ENCODE data around the gene ACTL7B. TPM values are rescaled to one million over a fixed set of nuclear protein-coding genes. Genes with fewer than 3 reads are reported as not detected.

Gene ACTL7B
- total RNA-seq, 2 donors from 2014 or later: not detected

DNA sequence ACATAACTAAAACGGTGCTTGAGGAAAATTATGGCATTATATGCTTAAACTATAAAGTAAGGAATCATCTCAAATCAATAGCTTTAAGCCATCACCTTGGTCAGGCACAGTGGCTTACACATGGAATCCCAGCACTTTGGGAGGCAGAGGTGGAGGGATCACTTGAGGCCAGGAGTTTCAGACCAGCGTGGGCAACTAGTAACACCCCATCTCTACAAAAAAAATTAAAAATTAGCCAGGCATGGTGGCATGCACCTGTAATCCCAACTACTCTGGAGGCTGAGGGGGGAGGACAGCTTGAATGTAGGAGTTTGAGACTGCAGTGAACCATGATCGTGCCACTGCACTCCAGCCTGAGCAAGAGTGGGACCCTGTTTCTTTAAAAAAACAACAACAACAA is 28.9 kb upstream of the ACTL7B start:
- ATAC-seq (ENCODE audit: insufficient number of reproducible peaks, low FRiP score, low read depth): no peak
- DNase-seq (ENCODE audit: low spot score): no peak
- H3K9me3 ChIP-seq: no peaks in the 10 kb centered on the region
- TF ChIP-seq, protein P1, sequence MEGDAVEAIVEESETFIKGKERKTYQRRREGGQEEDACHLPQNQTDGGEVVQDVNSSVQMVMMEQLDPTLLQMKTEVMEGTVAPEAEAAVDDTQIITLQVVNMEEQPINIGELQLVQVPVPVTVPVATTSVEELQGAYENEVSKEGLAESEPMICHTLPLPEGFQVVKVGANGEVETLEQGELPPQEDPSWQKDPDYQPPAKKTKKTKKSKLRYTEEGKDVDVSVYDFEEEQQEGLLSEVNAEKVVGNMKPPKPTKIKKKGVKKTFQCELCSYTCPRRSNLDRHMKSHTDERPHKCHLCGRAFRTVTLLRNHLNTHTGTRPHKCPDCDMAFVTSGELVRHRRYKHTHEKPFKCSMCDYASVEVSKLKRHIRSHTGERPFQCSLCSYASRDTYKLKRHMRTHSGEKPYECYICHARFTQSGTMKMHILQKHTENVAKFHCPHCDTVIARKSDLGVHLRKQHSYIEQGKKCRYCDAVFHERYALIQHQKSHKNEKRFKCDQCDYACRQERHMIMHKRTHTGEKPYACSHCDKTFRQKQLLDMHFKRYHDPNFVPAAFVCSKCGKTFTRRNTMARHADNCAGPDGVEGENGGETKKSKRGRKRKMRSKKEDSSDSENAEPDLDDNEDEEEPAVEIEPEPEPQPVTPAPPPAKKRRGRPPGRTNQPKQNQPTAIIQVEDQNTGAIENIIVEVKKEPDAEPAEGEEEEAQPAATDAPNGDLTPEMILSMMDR (IDR thresholded peaks at IDR 0.05): no peak
- no peak overlapping the region for H3K27ac ChIP-seq
- no peak overlapping the region for H3K4me3 ChIP-seq
- H3K4me1 ChIP-seq (ENCODE audit: control insufficient read depth in 1 of 2, low read depth in 2 of 2): peaks cover 0 to 4% of the 10 kb centered on the region in 2 donors
- H3K27me3 ChIP-seq (replicated peaks; ENCODE audit: insufficient read depth): no peaks in the 10 kb centered on the region
- peaks cover 27% of the 10 kb centered on the region for H3K36me3 ChIP-seq

DNA sequence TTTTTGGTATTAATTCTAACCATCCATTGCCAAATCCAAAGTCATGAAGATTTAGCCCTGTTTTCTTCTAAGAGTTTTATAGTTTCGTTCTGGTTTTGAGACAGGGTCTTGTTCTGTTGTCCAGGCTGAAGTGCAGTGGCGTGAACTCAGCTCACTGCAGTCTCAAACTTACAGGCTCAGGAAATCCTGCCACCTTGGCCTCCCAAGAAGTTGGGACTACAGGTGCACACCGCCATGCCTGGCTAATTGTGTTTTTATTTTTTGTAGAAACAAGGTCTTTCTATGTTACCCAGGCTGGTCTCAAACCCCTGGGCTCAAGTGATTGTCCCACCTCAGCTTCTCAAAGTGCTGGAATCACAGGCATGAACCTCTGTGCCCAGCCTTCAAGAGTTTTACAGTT is 27.3 kb upstream of the ACTL7B start:
- no peaks in the 10 kb centered on the region for H3K9me3 ChIP-seq
- H3K4me1 ChIP-seq (ENCODE audit: control insufficient read depth in 1 of 2, low read depth in 2 of 2): peaks cover 0 to 4% of the 10 kb centered on the region in 2 donors
- DNase-seq (ENCODE audit: low spot score) (no peak), ATAC-seq (ENCODE audit: insufficient number of reproducible peaks, low FRiP score, low read depth) (no peak)
- no peaks in the 10 kb centered on the region for H3K27me3 ChIP-seq (replicated peaks; ENCODE audit: insufficient read depth)
- no peak overlapping the region for H3K4me3 ChIP-seq
- H3K36me3 ChIP-seq: peaks cover 38% of the 10 kb centered on the region
- no peak overlapping the region for H3K27ac ChIP-seq
- TF ChIP-seq, protein P1 (IDR thresholded peaks at IDR 0.05): no peak

DNA sequence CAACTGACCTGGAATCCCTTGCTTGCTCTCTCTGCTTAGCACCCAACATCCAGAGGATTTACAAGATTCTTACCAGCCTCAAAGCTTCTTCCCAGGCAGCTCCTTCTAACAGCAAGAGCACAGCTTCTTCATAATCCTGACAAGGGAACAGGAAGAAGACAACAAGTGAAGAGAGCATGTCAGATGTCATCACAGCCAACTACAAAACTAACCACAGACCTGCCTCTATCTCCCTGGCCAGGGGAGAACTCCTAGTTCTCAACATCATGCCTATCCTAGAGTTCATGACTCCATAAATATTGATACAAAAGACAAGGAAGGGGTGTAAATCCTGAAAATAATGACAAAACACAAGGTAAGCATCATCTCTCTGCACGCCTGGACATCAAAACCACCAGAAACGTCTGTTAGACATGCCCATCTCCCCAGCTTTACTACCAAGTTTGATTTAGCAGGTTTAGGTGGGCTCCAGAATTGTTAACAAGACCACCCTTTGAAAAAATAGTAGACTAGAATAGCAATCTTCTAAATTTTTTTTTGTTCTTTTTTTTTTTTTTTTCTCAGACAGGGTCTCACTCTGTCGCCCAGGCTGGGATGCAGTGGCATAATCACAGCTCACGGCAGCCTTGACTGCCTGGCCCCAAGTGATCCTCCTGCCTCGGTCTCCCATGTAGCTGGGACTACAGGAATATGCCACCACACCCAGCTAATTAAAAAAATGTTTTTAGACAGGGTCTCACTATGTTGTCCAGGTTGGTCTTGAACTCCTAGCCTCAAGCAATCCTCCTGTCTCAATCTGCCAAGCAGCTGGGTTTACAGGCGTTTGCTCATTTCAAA is 26.5 kb upstream of the ACTL7B start:
- peaks cover 0 to 4% of the 10 kb centered on the region in 2 donors for H3K4me1 ChIP-seq (ENCODE audit: control insufficient read depth in 1 of 2, low read depth in 2 of 2)

GRCh38 chr9:108880738-108881316 is 25.0 kb upstream of the ACTL7B start:
- Histone ChIP-seq H3K4me1 (ENCODE audit: control insufficient read depth in 1 of 2, low read depth in 2 of 2) (peaks cover 0 to 3% of the 10 kb centered on the region in 2 donors), H3K9me3 (no peaks in the 10 kb centered on the region), H3K4me3 (no peak overlapping the region), H3K27me3 (replicated peaks; ENCODE audit: insufficient read depth) (no peaks in the 10 kb centered on the region), H3K36me3 (peaks cover 45% of the 10 kb centered on the region), H3K27ac (no peak overlapping the region)
- ATAC-seq (ENCODE audit: insufficient number of reproducible peaks, low FRiP score, low read depth) (no peak), DNase-seq (ENCODE audit: low spot score) (no peak)
- TF ChIP-seq, protein P1 (IDR thresholded peaks at IDR 0.05): no peak

More for the DNA sequence above, 26.5 kb upstream of the ACTL7B start:
- Histone ChIP-seq H3K27me3 (replicated peaks; ENCODE audit: insufficient read depth) (no peaks in the 10 kb centered on the region), H3K4me3 (no peak overlapping the region), H3K36me3 (peaks cover 42% of the 10 kb centered on the region), H3K27ac (no peak overlapping the region), H3K9me3 (no peaks in the 10 kb centered on the region)
- ATAC-seq (ENCODE audit: insufficient number of reproducible peaks, low FRiP score, low read depth): no peak
- no peak for DNase-seq (ENCODE audit: low spot score)
- TF ChIP-seq, protein P1 (IDR thresholded peaks at IDR 0.05): no peak

DNA sequence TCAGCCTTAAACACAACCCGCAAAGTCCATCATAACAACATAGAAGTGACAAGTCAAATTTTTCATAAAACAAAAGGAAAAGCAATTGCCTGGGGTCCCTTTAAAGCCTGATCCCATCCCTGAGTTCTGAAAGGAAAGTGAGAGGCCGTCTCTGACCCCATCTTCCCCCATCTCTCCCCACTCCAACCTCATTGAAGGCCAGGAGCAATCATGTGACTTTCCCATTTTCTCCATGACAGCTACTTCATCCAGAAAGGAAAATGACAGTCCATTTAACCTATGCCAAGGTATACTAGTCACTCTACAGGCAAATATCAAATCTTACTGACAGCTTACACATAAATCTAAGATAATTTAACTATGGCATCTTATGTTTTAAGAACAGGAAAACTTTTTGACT is 21.7 kb upstream of the ACTL7B start:
- no peak overlapping the region for H3K4me3 ChIP-seq
- H3K9me3 ChIP-seq: no peaks in the 10 kb centered on the region
- H3K27ac ChIP-seq: no peak overlapping the region
- DNase-seq (ENCODE audit: low spot score): no peak
- H3K27me3 ChIP-seq (replicated peaks; ENCODE audit: insufficient read depth): no peaks in the 10 kb centered on the region
- H3K4me1 ChIP-seq (ENCODE audit: control insufficient read depth in 1 of 2, low read depth in 2 of 2): no peaks in the 10 kb centered on the region
- TF ChIP-seq, protein P1 (IDR thresholded peaks at IDR 0.05): no peak
- ATAC-seq (ENCODE audit: insufficient number of reproducible peaks, low FRiP score, low read depth): no peak
- peaks cover 61% of the 10 kb centered on the region for H3K36me3 ChIP-seq
